Measurements from ENCODE around the gene NLRX1.
"Not testable (repeated sequence)": the region's sequence is repeated elsewhere in the genome, so short reads cannot be mapped to it uniquely, and the experiment has no call there.

NLRX1 gene

GRCh38 chr11:119198925-119199324, 30.4 kb downstream of the NLRX1 start:
- TF ChIP-seq CTCF (IDR thresholded peaks at IDR 0.05; ENCODE audit: control insufficient read depth, insufficient read depth, low read depth, low read length, missing control alignments), result no peak

DNA sequence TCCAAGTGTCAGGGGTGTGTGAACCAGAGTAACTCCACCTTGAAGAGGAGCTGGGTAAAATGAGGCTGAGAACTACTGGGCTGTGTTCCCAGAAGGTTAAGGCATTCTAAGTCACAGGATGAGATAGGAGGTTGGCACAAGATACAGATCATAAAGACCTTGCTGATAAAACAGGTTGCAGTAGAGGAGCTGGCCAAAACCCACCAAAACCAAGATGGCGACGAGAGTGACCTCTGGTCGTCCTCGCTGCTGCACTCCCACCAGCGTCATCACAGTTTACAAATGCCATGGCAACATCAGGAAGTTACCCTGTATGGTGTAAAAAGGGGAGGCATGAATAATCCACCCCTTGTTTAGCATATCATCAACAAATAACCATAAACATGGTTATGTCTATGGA, 32.7 kb downstream of the NLRX1 start:
- DNase-seq (ENCODE audit: low read depth); H3K4me3 ChIP-seq (ENCODE audit: control insufficient read depth, low read depth, low read length): not testable (repeated sequence)

More at GRCh38 chr11:119198925-119199324, 30.4 kb downstream of the NLRX1 start:
- DNase-seq (ENCODE audit: low read depth), result no peak
- no peak overlapping the region for H3K4me3 ChIP-seq (ENCODE audit: control insufficient read depth, low read depth, low read length)

GRCh38 chr11:119202554-119202953, 34.0 kb downstream of the NLRX1 start:
- H3K4me3 ChIP-seq (ENCODE audit: control insufficient read depth, low read depth, low read length), result no peak overlapping the region
- TF ChIP-seq CTCF (IDR thresholded peaks at IDR 0.05; ENCODE audit: control insufficient read depth, insufficient read depth, low read depth, low read length, missing control alignments), result no peak
- DNase-seq (ENCODE audit: low read depth), result no peak

- no peak overlapping the region for H3K4me3 ChIP-seq (ENCODE audit: control insufficient read depth, low read depth, low read length)
- no peak for TF ChIP-seq CTCF (IDR thresholded peaks at IDR 0.05; ENCODE audit: control insufficient read depth, insufficient read depth, low read depth, low read length, missing control alignments)
- no peak for DNase-seq (ENCODE audit: low read depth)
Observed at GRCh38 chr11:119204066-119204465, 35.5 kb downstream of the NLRX1 start.

- no peak overlapping the region; the same call in 1 of the 2 replicates for H3K4me3 ChIP-seq (ENCODE audit: control insufficient read depth, low read depth, low read length)
- DNase-seq (ENCODE audit: low read depth), result no peak
- TF ChIP-seq CTCF (IDR thresholded peaks at IDR 0.05; ENCODE audit: control insufficient read depth, insufficient read depth, low read depth, low read length, missing control alignments), result no peak
Observed at GRCh38 chr11:119205080-119205479, 36.6 kb downstream of the NLRX1 start.

DNA sequence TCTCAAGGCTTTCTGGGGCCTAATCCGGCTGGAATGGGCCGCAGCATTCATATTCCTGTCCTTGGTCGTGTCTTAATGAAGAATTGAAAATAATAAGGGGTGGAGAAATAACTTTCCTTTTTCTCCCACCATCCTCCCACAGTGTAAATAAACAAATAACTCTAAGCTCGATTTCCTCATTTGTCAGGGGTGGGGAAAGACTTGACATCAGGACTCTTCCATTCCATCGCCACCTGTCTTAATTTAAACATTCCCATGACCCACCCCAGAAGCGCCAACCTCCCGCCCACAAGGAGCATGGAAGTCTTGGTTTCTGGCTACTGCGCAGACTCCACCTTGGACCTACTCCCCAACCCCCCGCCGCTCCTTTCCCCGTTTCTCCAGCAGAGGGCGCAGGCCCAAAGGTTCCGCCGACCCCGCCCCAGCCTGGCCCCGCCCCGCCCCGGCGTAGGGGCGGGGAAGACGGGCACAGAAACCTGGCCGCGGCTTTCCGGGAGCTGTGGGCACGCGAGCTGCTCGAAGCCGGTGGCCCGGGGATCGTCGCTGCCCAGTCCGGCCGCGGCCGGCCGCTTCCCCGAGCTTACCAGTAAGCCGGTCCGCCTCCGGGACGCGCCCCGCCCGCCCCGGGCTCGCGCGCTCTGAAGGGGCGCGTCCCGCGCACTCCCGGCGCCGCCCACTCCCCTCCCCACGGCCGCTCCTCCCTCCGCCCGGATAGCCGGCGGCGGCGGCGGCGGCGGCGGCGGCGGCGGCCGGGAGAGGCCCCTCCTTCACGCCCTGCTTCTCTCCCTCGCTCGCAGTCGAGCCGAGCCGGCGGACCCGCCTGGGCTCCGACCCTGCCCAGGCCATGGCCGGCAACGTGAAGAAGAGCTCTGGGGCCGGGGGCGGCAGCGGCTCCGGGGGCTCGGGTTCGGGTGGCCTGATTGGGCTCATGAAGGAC, 37.3 kb downstream of the NLRX1 start, which contains the start of gene CBL:
Gene CBL, plus strand, starts transcription at position 766 of the 937 bp plus-strand sequence. Its CDS starts 79 bp downstream, at position 845.
- TF ChIP-seq CTCF (IDR thresholded peaks at IDR 0.05; ENCODE audit: control insufficient read depth, insufficient read depth, low read depth, low read length, missing control alignments), result peak; percentile 91
- DNase-seq (ENCODE audit: low read depth), result peak; percentile 44
- H3K4me3 ChIP-seq (ENCODE audit: control insufficient read depth, low read depth, low read length), result peak within 1 kb of the TSS; percentile 95
